Measurements from ENCODE around the gene BTRC.

The BTRC gene

GRCh38 chr10:101564490-101564991 is 210.6 kb downstream of the BTRC start:
- TF ChIP-seq CTCF (IDR thresholded peaks at IDR 0.05; ENCODE audit: low read depth, low read length): no peak
- H3K4me3 ChIP-seq (replicated peaks in 1 of 2; ENCODE audit: low read depth in 2 of 2, low read length in 2 of 2): no peak overlapping the region
- no peak for DNase-seq (ENCODE audit: low read depth in 2 of 2)

GRCh38 chr10:101565370-101565900 is 211.5 kb downstream of the BTRC start:
- DNase-seq (ENCODE audit: low read depth in 2 of 2): no peak
- no peak for TF ChIP-seq CTCF (IDR thresholded peaks at IDR 0.05; ENCODE audit: low read depth, low read length)
- no peak overlapping the region for H3K4me3 ChIP-seq (replicated peaks in 1 of 2; ENCODE audit: low read depth in 2 of 2, low read length in 2 of 2)

- no peak overlapping the region for H3K4me3 ChIP-seq (replicated peaks in 1 of 2; ENCODE audit: low read depth in 2 of 2, low read length in 2 of 2)
- no peak for DNase-seq (ENCODE audit: low read depth in 2 of 2)
- TF ChIP-seq CTCF (IDR thresholded peaks at IDR 0.05; ENCODE audit: low read depth, low read length): no peak
Measured at GRCh38 chr10:101565936-101566332, 212.0 kb downstream of the BTRC start.

GRCh38 chr10:101566333-101567164 is 212.6 kb downstream of the BTRC start:
- peak; percentile 4 for TF ChIP-seq CTCF (IDR thresholded peaks at IDR 0.05; ENCODE audit: low read depth, low read length)
- peak overlapping the region; percentile 17 to 24 for H3K4me3 ChIP-seq (replicated peaks in 1 of 2; ENCODE audit: low read depth in 2 of 2, low read length in 2 of 2)
- no peak for DNase-seq (ENCODE audit: low read depth in 2 of 2)

GRCh38 chr10:101567165-101568006 is 213.4 kb downstream of the BTRC start:
- no peak for DNase-seq (ENCODE audit: low read depth in 2 of 2)
- TF ChIP-seq CTCF (IDR thresholded peaks at IDR 0.05; ENCODE audit: low read depth, low read length): no peak

GRCh38 chr10:101568054-101568745 is 214.2 kb downstream of the BTRC start:
- H3K4me3 ChIP-seq (replicated peaks in 1 of 2; ENCODE audit: low read depth in 2 of 2, low read length in 2 of 2): no peak overlapping the region
- no peak for TF ChIP-seq CTCF (IDR thresholded peaks at IDR 0.05; ENCODE audit: low read depth, low read length)
- no peak for DNase-seq (ENCODE audit: low read depth in 2 of 2)

More at GRCh38 chr10:101567165-101568006, 213.4 kb downstream of the BTRC start:
- H3K4me3 ChIP-seq (replicated peaks in 1 of 2; ENCODE audit: low read depth in 2 of 2, low read length in 2 of 2): no peak overlapping the region

All from cardiac fibroblast (primary cell).